HCT116 (cell line): ENCODE measurements around the gene WDR93.

ENCODE experiments used
- CBX3 ChIP-seq: IDR thresholded peaks from 2 replicates; pipeline ENCODE4 v1.6.1; 2012; ENCODE audit warnings: low read depth
- CTCF ChIP-seq, 3 experiments: fragments of 200-600 bp in 1 of 3; sonication (generic) in 1 of 3; IDR thresholded peaks in 2 of 3; conservative IDR thresholded peaks in 1 of 3; 2 replicates each; pipeline ENCODE4 v1.5.1; 2012 to 2017; ENCODE audit warnings: low read depth in 2 of 3, low read length in 2 of 3, antibody characterized with exemption in 1 of 3, borderline replicate concordance in 1 of 3, control low read depth in 1 of 3, mild to moderate bottlenecking in 1 of 3, mixed read lengths in 1 of 3, mixed run types in 1 of 3, moderate library complexity in 1 of 3; ENCODE audit not compliant: insufficient read depth in 1 of 3
- EGR1 ChIP-seq: IDR thresholded peaks from 2 replicates; pipeline ENCODE4 v1.6.1; 2012; ENCODE audit warnings: low read depth
- ELF1 ChIP-seq: IDR thresholded peaks from 2 replicates; pipeline ENCODE4 v1.6.1; 2012; ENCODE audit warnings: low read depth, borderline replicate concordance
- EZH2 ChIP-seq: fragments of 200-600 bp; sonication (generic); IDR thresholded peaks from 2 replicates; pipeline ENCODE4 v1.6.1; 2017; ENCODE audit warnings: antibody characterized with exemption, mixed run types
- FOSL1 ChIP-seq: IDR thresholded peaks from 2 replicates; pipeline ENCODE4 v1.6.1; 2012; ENCODE audit warnings: low read depth
- MAX ChIP-seq: IDR thresholded peaks from 2 replicates; pipeline ENCODE4 v1.6.1; 2012
- POLR2A ChIP-seq: IDR thresholded peaks from 2 replicates; pipeline ENCODE4 v1.7.0; 2011; ENCODE audit warnings: borderline replicate concordance; ENCODE audit not compliant: insufficient read depth, insufficient read length; ENCODE audit errors: extremely low read depth
- POLR2AphosphoS5 ChIP-seq: IDR thresholded peaks from 2 replicates; pipeline ENCODE4 v1.6.1; 2011; ENCODE audit warnings: mild to moderate bottlenecking, low read depth, low read length, moderate library complexity
- YY1 ChIP-seq: IDR thresholded peaks from 2 replicates; pipeline ENCODE4 v1.6.1; 2011; ENCODE audit warnings: low read length, low read depth, moderate library complexity, mild to moderate bottlenecking; ENCODE audit not compliant: insufficient replicate concordance; ENCODE audit errors: extremely low read depth
- ZNF274 ChIP-seq: fragments of 200-500 bp; sonication (Bioruptor generic); IDR thresholded peaks from 2 replicates; pipeline ENCODE4 v1.6.1; 2014; ENCODE audit warnings: mild to moderate bottlenecking, low read depth, low read length, inconsistent platforms

GRCh38 chr15:89664441-89665350 lies 25.9 kb upstream of the WDR93 start:
- no peak for TF ChIP-seq POLR2AphosphoS5
- no peak for TF ChIP-seq POLR2A
- no peak for TF ChIP-seq EZH2
- TF ChIP-seq CTCF (IDR thresholded peaks at IDR 0.05 in 2 of 3, conservative IDR thresholded peaks at IDR 0.05 in 1 of 3; ENCODE audit: borderline replicate concordance in 1 of 3, insufficient read depth in 1 of 3, low read depth in 2 of 3, low read length in 2 of 3) = no peak
- no peak for TF ChIP-seq FOSL1
- TF ChIP-seq MAX = no peak
- TF ChIP-seq YY1 = no peak
- TF ChIP-seq CBX3 = no peak
- TF ChIP-seq ELF1 = no peak
- no peak for TF ChIP-seq ZNF274
- TF ChIP-seq EGR1 = no peak
